ENCODE data around the gene ABCC12. TPM values are rescaled to one million over a fixed set of nuclear protein-coding genes. Genes with fewer than 3 reads are reported as not detected.

ABCC12 gene
- total and polyA plus RNA-seq, 8 donors = 0.13 to 0.18 TPM; not detected in 6

DNA sequence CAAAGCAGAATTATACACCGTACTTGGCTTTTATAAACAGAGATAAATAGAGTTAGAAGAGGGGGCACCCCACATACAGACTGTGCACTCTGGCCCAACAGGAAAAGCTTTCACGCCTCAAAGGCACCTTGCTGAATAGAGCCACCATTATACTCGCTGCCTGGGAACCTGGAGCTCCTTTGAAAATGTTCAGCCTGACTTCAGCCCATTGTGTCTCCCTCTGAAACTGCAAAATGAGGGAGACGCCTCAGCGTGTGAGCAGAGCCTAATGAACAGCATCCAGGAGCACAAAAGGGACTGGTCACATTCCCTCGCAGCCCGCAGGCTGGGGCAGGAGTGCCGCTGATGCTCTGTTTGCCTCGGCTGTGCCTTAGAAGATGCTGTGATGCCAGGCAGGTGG, 46.3 kb downstream of the ABCC12 start:
- WGBS, 5 donors = 66 to 80% (median 76%) methylated on average over 5 to 9 of the region's 9 CpGs
- Histone ChIP-seq H3K4me3 (no peak overlapping the region), H3K27me3 (no peaks in the 10 kb centered on the region), H3K4me1 (peaks cover 0 to 8% (median 3%) of the 10 kb centered on the region in 4 donors), H3K36me3 (no peaks in the 10 kb centered on the region), H3K27ac (no peak overlapping the region), H3K9me3 (no peaks in the 10 kb centered on the region)
- no peak for DNase-seq
- TF ChIP-seq POLR2AphosphoS5 (IDR thresholded peaks at IDR 0.05) (no peak), POLR2A (IDR thresholded peaks at IDR 0.05) (no peak)
- TF ChIP-seq, protein P1, sequence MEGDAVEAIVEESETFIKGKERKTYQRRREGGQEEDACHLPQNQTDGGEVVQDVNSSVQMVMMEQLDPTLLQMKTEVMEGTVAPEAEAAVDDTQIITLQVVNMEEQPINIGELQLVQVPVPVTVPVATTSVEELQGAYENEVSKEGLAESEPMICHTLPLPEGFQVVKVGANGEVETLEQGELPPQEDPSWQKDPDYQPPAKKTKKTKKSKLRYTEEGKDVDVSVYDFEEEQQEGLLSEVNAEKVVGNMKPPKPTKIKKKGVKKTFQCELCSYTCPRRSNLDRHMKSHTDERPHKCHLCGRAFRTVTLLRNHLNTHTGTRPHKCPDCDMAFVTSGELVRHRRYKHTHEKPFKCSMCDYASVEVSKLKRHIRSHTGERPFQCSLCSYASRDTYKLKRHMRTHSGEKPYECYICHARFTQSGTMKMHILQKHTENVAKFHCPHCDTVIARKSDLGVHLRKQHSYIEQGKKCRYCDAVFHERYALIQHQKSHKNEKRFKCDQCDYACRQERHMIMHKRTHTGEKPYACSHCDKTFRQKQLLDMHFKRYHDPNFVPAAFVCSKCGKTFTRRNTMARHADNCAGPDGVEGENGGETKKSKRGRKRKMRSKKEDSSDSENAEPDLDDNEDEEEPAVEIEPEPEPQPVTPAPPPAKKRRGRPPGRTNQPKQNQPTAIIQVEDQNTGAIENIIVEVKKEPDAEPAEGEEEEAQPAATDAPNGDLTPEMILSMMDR (IDR thresholded peaks at IDR 0.05) = no peak
- intact Hi-C loops (cut with DNase I; ENCODE audit: low total_unique reads) = no loop called here

DNA sequence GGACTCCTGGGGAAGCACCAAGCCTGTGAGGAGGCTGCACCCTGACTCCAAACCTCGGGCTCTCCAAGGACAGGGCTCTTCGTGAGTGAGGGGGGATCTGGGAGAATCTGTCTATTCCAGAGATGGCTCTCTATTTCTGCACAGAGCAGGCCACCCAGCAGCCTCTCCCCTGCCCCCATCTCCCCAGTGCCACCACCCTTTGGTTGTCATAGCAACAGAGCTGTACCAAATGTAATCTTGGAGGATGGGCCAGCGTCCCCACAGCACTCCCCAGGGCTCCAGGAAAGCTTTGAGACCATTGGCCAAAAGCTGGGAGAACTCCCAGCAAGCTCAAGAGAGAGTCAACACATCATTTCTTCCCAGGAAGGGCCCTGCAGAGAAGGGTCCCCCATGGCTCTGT, 49.3 kb downstream of the ABCC12 start:
- Histone ChIP-seq H3K4me3 (no peak overlapping the region), H3K36me3 (no peaks in the 10 kb centered on the region), H3K4me1 (no peaks in the 10 kb centered on the region), H3K27me3 (no peaks in the 10 kb centered on the region), H3K27ac (no peak overlapping the region), H3K9me3 (no peaks in the 10 kb centered on the region)
- 20 to 79% (median 71%) methylated on average over 1 to 3 of the region's 3 CpGs for WGBS, 5 donors
- intact Hi-C loops (cut with DNase I; ENCODE audit: low total_unique reads) = no loop called here
- DNase-seq = no peak
- no peak for TF ChIP-seq POLR2AphosphoS5 (IDR thresholded peaks at IDR 0.05)
- TF ChIP-seq POLR2A (IDR thresholded peaks at IDR 0.05) = no peak
- TF ChIP-seq EP300 (IDR thresholded peaks at IDR 0.05) = no peak
- TF ChIP-seq, protein P1 (IDR thresholded peaks at IDR 0.05) = no peak

Other genes starting within 250 kb of the ABCC12 start
- gene LONP2, start 88.3 kb upstream of the ABCC12 start, total RNA-seq = 100 to 1,000 TPM in 1 of 5 donors, 10 to 100 TPM in 4; 24.6 to 140 (median 37.3) TPM
- gene LONP2, start 88.3 kb upstream of the ABCC12 start, polyA plus RNA-seq = 10 to 100 TPM; 13.0 to 23.0 (median 13.9) TPM
- under 1 TPM in 1 of 5 donors, not detected in 4; 0.73 TPM for gene ABCC11, start 91.5 kb upstream of the ABCC12 start, total RNA-seq
- under 1 TPM in 1 of 3 donors, not detected in 2; 0.03 TPM for gene ABCC11, start 91.5 kb upstream of the ABCC12 start, polyA plus RNA-seq
- 10 to 100 TPM; 12.5 to 77.7 (median 33.3) TPM for gene SIAH1, start 229.4 kb upstream of the ABCC12 start, total RNA-seq
- 10 to 100 TPM; 10.9 to 19.4 (median 11.4) TPM for gene SIAH1, start 229.4 kb upstream of the ABCC12 start, polyA plus RNA-seq

Data from stomach (tissue), 9 donors.